ENCODE measurements around the gene SOCS1. TPM values are rescaled to one million over a fixed set of nuclear protein-coding genes. Genes with fewer than 3 reads are reported as not detected.

The SOCS1 gene
- total RNA-seq, 3 donors from 2014 or later: 112 to 148 (median 114) TPM

DNA sequence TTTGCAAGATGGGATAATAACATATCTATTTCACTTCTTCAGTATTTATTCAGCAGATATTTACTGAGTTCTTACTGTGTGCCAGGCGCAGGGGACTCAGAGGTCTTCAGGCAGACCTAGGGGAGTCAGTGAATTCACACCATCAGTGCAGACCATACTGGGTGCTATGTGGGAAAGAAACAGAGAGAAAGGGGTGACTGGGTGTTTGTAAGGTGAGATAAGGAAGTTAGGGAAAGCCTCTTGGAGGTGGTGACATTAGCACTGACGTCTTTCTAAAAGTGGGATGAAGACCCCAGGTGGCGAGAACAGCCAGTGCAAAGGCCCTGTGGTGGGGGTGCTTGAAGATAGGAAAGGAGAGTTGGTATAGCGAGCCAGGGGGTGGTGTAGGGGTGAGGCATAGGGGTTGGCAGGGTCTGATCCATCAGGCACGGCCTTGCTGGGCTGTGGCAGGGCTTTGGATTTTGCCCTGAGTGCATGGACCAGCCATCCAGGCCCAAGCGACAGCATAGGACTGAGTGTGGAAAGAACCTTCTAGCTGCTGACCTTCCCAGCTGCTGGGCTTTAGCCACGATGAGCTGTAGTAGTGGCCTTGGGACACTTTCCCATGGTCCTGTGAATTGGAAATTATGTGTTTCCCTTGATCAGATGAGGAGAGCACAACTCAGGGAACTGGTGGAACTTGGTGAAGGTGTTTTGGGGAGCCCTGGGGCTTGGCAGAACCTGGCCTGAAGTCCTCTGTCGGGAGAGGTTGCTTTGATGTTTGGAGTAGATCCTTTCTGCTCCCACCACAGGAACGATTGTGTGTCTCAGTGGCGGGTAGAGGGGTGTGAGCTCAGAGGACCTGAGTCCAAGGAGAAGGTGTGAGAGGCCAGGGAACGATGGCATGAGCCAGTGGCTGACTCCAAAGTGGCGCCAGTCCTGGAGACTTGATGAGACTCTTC, 3.9 kb upstream of the SOCS1 start:
- Mint-ChIP-seq H3K4me3 (no peak overlapping the region), H3K27me3 (ENCODE audit: low read depth) (no peaks in the 10 kb centered on the region), H3K36me3 (ENCODE audit: insufficient read depth) (no peaks in the 10 kb centered on the region), H3K9me3 (no peaks in the 10 kb centered on the region), H3K4me1 (ENCODE audit: low read depth) (peaks cover 51% of the 10 kb centered on the region)
- no peak for DNase-seq
- no peak for ATAC-seq

- Mint-ChIP-seq H3K9me3 (no peaks in the 10 kb centered on the region), H3K36me3 (ENCODE audit: insufficient read depth) (peaks cover 3% of the 10 kb centered on the region), H3K4me3 (peak overlapping the region; percentile 38), H3K27me3 (ENCODE audit: low read depth) (no peaks in the 10 kb centered on the region), H3K4me1 (ENCODE audit: low read depth) (peaks cover 41% of the 10 kb centered on the region)
- ATAC-seq: peak; percentile 9
- peak; percentile 12 for DNase-seq
These were observed 2.8 kb upstream of the SOCS1 start for GRCh38 chr16:11258553-11259492.

DNA sequence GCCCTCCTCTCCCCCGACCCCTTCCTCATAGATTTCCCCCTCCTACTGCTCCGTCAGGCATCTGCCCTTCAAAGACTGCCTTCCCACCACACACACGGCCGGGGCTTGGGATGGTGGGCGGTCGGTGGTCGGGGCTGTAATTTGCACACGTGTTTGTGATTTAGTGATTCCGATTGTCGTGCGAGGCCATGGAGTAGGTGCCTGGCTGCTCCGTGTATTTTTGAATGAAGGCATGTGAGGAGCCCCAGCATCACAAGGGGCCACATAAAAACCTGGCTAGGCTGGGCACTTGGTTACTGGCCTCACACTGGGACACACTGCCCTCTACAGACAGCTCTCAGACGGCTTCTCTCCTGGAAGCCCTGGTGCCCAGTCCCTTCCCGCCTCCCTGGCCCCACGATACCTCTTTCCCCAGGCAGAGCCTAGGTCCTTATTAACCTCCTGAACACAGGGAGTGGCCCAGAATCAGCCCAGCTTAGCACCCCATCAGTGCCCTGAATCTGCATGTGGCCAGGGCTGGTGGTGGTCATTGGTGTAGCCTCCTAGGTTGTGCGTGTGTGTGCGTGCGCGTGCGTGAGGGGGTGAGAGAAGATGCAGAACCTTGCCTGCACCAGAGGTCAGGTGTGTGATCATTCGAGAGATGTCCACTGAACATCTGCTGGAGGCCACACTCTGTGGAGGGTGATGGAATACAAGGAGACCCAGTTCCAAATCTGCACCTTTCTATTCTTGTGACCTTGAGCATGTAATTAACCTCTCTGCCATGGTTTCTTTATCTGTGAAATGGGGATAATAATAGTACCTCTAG, 1.3 kb upstream of the SOCS1 start:
- Mint-ChIP-seq H3K36me3 (ENCODE audit: insufficient read depth) (peaks cover 16% of the 10 kb centered on the region), H3K4me1 (ENCODE audit: low read depth) (peaks cover 40% of the 10 kb centered on the region), H3K4me3 (peak overlapping the region; percentile 92), H3K9me3 (no peaks in the 10 kb centered on the region), H3K27me3 (ENCODE audit: low read depth) (no peaks in the 10 kb centered on the region)
- no peak for ATAC-seq
- DNase-seq: peak; percentile 52

GRCh38 chr16:11256661-11257130, 692 bp upstream of the SOCS1 start:
- Mint-ChIP-seq H3K27me3 (ENCODE audit: low read depth) (no peaks in the 10 kb centered on the region), H3K4me1 (ENCODE audit: low read depth) (peaks cover 46% of the 10 kb centered on the region), H3K9me3 (no peaks in the 10 kb centered on the region), H3K4me3 (peak overlapping the region; percentile 92), H3K36me3 (ENCODE audit: insufficient read depth) (peaks cover 22% of the 10 kb centered on the region)
- DNase-seq (peak; percentile 28), ATAC-seq (no peak)

GRCh38 chr16:11254913-11255736, 879 bp downstream of the SOCS1 start:
- peaks cover 56% of the 10 kb centered on the region for H3K4me1 Mint-ChIP-seq (ENCODE audit: low read depth)
- peaks cover 28% of the 10 kb centered on the region for H3K36me3 Mint-ChIP-seq (ENCODE audit: insufficient read depth)
- ATAC-seq (peak; percentile 1 to 2), DNase-seq (peak; percentile 58)
- no peaks in the 10 kb centered on the region for H3K9me3 Mint-ChIP-seq
- peak overlapping the region; percentile 94 for H3K4me3 Mint-ChIP-seq
- H3K27me3 Mint-ChIP-seq (ENCODE audit: low read depth): no peaks in the 10 kb centered on the region

DNA sequence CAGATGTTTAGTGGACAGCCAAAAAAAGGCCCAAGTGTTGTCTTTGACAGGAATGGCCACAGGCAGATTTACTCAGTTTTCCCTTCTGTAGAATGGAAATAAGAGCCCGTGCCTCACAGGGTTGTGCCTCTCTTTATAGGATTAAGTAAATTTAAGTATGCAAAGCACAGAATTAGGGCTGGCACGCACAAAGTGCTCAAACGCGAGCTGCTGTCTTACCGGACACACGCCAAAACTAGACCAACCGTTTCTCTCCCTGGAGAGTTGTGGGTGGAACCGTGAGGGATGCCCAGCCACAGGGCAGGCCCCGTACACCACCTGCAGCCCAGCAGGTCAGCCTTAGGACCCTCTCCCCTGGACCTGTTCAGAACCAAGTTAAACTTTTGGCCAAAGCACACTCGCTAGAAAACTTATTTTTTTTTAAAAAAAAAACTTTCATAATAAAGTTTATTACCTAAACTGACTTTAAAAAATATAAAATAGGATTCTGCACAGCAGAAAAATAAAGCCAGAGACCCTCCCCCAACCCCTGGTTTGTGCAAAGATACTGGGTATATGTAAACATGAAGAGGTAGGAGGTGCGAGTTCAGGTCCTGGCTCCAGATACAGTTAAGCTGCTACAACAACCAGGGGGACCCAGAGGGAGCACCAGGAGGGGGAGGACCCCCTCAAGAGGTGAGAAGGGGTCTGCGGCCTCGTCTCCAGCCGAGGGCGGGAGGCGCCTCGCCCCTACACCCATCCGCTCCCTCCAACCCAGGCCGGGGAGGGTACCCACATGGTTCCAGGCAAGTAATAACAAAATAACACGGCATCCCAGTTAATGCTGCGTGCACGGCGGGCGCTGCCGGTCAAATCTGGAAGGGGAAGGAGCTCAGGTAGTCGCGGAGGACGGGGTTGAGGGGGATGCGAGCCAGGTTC, 1.8 kb downstream of the SOCS1 start:
- no peaks in the 10 kb centered on the region for H3K9me3 Mint-ChIP-seq
- ATAC-seq: no peak
- DNase-seq: no peak
- peaks cover 52% of the 10 kb centered on the region for H3K4me1 Mint-ChIP-seq (ENCODE audit: low read depth)
- H3K36me3 Mint-ChIP-seq (ENCODE audit: insufficient read depth): peaks cover 28% of the 10 kb centered on the region
- H3K4me3 Mint-ChIP-seq: peak overlapping the region; percentile 94
- H3K27me3 Mint-ChIP-seq (ENCODE audit: low read depth): no peaks in the 10 kb centered on the region

- peak; percentile 6 to 12 for ATAC-seq
- peak; percentile 43 for DNase-seq
- peaks cover 28% of the 10 kb centered on the region for H3K36me3 Mint-ChIP-seq (ENCODE audit: insufficient read depth)
- no peaks in the 10 kb centered on the region for H3K9me3 Mint-ChIP-seq
- H3K27me3 Mint-ChIP-seq (ENCODE audit: low read depth): no peaks in the 10 kb centered on the region
- peaks cover 43% of the 10 kb centered on the region for H3K4me1 Mint-ChIP-seq (ENCODE audit: low read depth)
- peak overlapping the region; percentile 94 for H3K4me3 Mint-ChIP-seq
These were observed 2.7 kb downstream of the SOCS1 start for GRCh38 chr16:11253009-11253994.

DNA sequence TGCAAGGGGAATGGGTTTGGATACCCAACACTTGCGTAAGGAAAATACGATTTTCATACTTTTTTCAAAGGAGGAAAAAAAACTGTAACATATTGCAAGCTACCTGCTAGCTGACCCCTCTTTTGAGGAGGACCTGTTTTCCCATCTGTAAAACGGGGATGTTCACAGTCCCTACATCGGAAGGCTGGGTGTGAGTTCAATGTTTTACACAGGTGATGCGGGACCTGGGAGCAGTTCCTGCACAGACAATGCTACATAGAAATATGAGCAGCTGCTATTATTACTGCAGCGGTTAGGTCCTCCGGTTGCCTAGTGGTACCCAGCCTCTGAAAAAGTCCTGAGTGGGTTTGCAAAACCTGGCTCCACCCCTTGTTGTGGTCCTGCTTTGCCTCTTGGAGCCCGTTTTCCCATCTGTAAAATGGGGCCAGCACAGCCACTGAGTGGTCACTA, 3.5 kb downstream of the SOCS1 start:
- no peaks in the 10 kb centered on the region for H3K9me3 Mint-ChIP-seq
- peak overlapping the region; percentile 94 for H3K4me3 Mint-ChIP-seq
- H3K36me3 Mint-ChIP-seq (ENCODE audit: insufficient read depth): peaks cover 28% of the 10 kb centered on the region
- ATAC-seq (no peak), DNase-seq (no peak)
- no peaks in the 10 kb centered on the region for H3K27me3 Mint-ChIP-seq (ENCODE audit: low read depth)
- peaks cover 37% of the 10 kb centered on the region for H3K4me1 Mint-ChIP-seq (ENCODE audit: low read depth)

DNA sequence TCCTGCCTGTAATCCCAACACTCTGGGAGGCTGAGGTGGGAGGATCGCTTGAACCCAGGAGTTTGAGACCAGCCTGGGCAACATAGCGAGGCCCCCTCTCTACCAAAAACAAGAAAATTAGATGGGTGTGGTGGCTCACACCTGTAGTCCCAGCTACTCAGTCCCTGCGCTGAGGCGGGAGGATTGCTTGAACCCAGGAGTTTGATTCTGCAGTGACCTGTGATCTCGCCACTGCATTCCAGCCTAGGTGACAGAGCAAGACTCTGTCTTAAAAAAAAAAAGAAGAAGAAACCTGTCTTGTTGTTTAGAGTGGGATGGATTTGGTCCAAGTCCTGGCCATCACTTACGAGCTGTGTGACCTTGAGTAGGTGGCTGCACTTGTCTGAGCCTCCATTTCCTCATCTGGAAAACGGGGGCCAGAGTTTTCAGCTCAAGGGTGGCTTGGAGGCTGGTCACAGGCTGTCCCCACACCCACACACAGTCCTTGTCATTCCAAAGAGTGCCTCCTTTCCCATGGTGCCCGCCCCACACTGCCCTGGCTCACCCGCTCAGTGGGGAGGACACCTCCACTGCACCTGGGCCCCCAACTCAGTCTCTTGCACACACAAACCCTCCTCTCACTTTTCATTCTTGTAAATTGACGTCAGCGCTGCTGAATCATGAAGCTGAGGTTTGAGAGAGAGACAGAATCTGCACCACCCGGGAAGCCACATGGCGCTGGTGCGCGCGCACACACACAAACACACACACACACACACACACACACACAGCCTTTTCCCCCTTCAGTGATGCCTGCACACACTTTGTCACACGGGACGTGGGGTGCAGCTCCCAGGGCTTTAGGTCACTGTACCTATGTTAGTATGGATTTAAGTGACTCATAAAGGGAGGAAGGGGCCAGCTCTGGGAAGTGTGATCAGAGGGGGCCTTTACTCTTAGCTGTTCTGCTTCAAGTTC, 4.2 kb downstream of the SOCS1 start:
- DNase-seq (peak; percentile 82), ATAC-seq (peak; percentile 29 to 34)
- peaks cover 28% of the 10 kb centered on the region for H3K36me3 Mint-ChIP-seq (ENCODE audit: insufficient read depth)
- H3K4me3 Mint-ChIP-seq: peak overlapping the region; percentile 94
- H3K9me3 Mint-ChIP-seq: no peaks in the 10 kb centered on the region
- H3K27me3 Mint-ChIP-seq (ENCODE audit: low read depth): no peaks in the 10 kb centered on the region
- H3K4me1 Mint-ChIP-seq (ENCODE audit: low read depth): peaks cover 33% of the 10 kb centered on the region

DNA sequence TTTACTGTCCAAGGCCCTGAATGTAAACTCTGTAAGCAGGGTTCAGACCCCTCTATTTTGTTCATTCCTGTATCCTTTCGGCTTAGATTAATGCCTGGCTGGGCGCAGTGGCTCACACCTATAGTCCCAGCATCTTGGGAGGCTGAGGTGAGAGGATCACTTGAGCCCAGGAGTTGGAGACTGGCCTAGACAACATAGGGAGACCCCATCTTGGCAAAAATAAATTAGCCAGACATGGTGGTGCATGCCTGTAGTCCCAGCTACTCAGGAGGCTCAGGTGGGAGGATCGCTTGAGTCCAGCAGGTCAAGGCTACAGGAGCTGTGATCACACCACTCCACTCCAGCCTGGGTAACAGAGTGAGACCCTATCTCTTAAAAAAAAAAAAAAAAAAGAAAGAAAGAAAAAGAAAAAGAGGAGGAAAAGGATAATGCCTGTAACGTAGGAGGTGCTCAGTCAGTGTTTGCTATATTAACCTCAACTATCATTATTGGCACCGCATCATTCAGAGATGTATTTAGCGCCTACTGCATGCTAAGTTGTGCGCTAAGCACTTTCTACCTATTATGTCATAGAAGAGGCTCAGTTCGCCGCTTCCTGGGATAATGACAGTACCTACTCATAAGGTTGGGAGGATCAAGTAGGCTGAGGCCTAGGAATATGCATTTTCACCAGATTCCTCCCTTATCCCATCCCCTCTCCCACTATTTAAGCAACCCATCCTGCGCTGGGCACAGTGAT, 5.0 kb downstream of the SOCS1 start:
- DNase-seq: no peak
- Mint-ChIP-seq H3K4me1 (ENCODE audit: low read depth) (peaks cover 38% of the 10 kb centered on the region), H3K36me3 (ENCODE audit: insufficient read depth) (peaks cover 28% of the 10 kb centered on the region), H3K27me3 (ENCODE audit: low read depth) (no peaks in the 10 kb centered on the region), H3K4me3 (peak overlapping the region; percentile 38), H3K9me3 (no peaks in the 10 kb centered on the region)
- no peak for ATAC-seq
